ENCODE data around the gene GALNTL6.

GALNTL6 gene

DNA sequence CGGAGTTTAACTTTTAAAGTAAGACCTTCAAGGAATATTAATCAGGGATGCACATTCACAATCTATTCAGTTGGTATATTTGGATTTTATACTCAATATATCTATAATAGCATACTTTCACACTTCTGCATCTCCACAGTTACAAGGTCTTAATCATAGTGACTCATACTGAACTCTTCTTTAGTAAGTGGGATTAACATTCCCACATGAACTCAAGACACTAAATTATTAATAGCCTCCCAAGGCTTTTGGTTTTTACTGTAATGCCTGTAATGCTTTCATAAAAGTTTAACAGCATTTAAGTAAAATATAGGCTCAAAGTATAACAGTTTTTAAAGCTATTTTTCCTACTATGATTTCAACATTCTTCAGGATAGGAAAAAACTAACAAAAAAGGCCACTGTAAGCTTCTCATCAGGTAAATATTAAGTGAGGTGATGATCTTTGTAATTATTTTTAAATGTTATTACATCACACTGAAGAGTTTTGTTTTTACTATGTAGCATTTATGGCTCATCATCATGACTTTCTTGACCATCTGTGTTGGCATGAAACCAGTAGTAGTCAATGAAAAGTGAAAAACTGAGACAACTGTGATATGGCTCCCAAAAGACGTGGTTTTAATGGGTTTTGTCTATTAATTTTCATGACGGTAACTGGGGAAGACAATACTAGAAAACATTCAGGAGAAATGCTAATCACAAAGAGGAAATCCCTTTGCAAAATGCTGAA lies 1263.9 kb downstream of the GALNTL6 start:
- CTCF ChIA-PET, result no interaction called here
- H3K27me3 ChIP-seq (replicated peaks in 2 of 5; ENCODE audit: control insufficient read depth in 4 of 5, insufficient read depth in 5 of 5, low read length in 4 of 5), result no peaks in the 10 kb centered on the region
- H3K36me3 ChIP-seq (ENCODE audit: control insufficient read depth in 4 of 4, insufficient read depth in 4 of 4, low read length in 3 of 4), result no peaks in the 10 kb centered on the region
- 100% methylated on average over 2 of the region's 3 CpGs for WGBS (ENCODE audit: insufficient coverage)
- DNase-seq, result no peak
- H3K4me3 ChIP-seq (ENCODE audit: control insufficient read depth in 1 of 7, extremely low read depth in 1 of 7, insufficient read depth in 4 of 7, low read depth in 2 of 7, low read length in 6 of 7), result no peak overlapping the region
- H3K4me1 ChIP-seq (ENCODE audit: control extremely low read depth in 1 of 4, control insufficient read depth in 4 of 4, insufficient read depth in 4 of 4, low read length in 3 of 4), result no peaks in the 10 kb centered on the region
- peaks cover 0 to 5% (median 0%) of the 10 kb centered on the region in 5 experiments for H3K9me3 ChIP-seq (ENCODE audit: control extremely low read depth in 1 of 5, control insufficient read depth in 4 of 5, insufficient read depth in 2 of 5, low read depth in 1 of 5, low read length in 4 of 5)
- POLR2A ChIA-PET, result no interaction called here
- H3K27ac ChIP-seq (ENCODE audit: insufficient read depth in 1 of 2, low read depth in 1 of 2, low read length in 2 of 2, poor library complexity in 1 of 2, severe bottlenecking in 2 of 2), result no peak overlapping the region

DNA sequence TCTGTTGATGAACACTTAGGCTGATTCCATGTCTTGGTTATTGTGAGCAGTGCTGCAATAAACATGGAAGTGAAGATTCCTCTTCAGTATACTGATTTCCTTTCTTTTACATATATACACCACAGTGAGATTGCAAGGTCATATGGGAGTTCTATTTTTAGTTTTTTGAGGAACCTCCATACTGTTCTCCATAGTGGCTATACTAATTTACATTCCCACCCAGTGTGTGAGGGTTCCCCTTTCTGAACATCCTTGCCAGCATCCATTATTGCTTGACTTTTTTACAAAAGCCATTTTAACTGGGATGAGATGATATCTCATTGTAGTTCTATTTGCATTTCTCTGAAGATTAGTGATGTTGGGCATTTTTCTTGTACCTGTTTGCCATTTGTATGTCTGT lies 1274.9 kb downstream of the GALNTL6 start:
- no peaks in the 10 kb centered on the region for H3K27me3 ChIP-seq (replicated peaks in 2 of 5; ENCODE audit: control insufficient read depth in 4 of 5, insufficient read depth in 5 of 5, low read length in 4 of 5)
- H3K4me3 ChIP-seq (ENCODE audit: control insufficient read depth in 1 of 7, extremely low read depth in 1 of 7, insufficient read depth in 4 of 7, low read depth in 2 of 7, low read length in 6 of 7), result no peak overlapping the region
- ChIA-PET CTCF (no interaction called here), POLR2A (no interaction called here)
- peaks cover 0 to 3% (median 0%) of the 10 kb centered on the region in 4 experiments for H3K4me1 ChIP-seq (ENCODE audit: control extremely low read depth in 1 of 4, control insufficient read depth in 4 of 4, insufficient read depth in 4 of 4, low read length in 3 of 4)
- no peak overlapping the region for H3K27ac ChIP-seq (ENCODE audit: insufficient read depth in 1 of 2, low read depth in 1 of 2, low read length in 2 of 2, poor library complexity in 1 of 2, severe bottlenecking in 2 of 2)
- DNase-seq, result no peak
- H3K36me3 ChIP-seq (ENCODE audit: control insufficient read depth in 4 of 4, insufficient read depth in 4 of 4, low read length in 3 of 4), result no peaks in the 10 kb centered on the region
- peaks cover 0 to 9% (median 2%) of the 10 kb centered on the region in 5 experiments for H3K9me3 ChIP-seq (ENCODE audit: control extremely low read depth in 1 of 5, control insufficient read depth in 4 of 5, insufficient read depth in 2 of 5, low read depth in 1 of 5, low read length in 4 of 5)

All from common myeloid progenitor, CD34-positive (primary cell).